Stimulated activated naive CD4-positive, alpha-beta T cell treated with Interleukin-2 at 50 U/mL for 16 hours (primary cell): ENCODE results near the gene ZNF487.
"Not testable (repeated sequence)": the region's sequence is repeated elsewhere in the genome, so short reads cannot be mapped to it uniquely, and the experiment has no call there.

Source experiments
- DNase-seq: peaks from one replicate; lab custom pipeline; 2025; lab: John Stamatoyannopoulos, UW

The ZNF487 gene

DNA sequence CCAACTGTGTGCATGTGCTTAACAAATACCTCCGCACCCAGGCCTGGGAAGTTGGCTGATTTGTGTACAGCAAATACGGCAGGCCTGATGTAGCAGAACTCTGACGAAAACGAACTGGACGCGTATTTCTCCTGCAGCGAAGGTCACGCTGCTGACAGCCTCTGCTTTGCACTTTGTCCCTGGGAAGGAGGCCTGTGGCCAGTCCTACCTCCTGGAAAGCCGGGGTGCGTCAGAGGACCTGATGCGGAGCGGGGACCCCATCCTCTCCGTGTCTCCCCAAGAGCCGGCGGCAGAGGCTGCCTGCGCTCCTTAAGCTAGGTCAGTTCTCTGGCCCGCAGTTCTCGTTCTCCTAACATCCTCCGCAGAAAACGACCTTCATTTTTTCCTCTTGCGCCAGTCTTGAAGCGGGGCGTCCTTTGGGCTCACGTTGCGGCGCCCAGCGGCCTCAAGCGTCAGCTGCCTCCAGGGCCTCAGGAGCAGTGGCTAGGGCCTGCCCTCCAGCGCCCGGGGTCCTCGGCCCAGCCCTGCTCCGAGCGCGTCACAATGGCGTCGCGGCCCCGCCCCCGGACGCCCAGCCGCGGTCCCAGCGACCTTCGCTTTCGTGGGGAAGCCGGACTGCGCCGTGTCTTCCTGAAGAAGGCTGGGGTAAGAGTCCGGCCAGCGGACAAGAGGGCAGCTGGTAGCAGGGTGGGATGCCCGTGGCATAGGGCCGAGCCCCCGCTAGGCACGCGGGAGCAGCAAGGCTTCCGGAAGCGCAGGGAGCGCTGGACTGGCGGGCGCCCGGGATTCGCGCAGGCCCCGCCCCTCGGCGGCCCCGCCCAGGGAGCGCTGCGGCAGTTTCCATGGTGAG is at the start of gene ZNF487:
Gene ZNF487, plus strand, starts transcription at position 821 of the 850 bp plus-strand sequence. CDS start 38,703 bp downstream, outside the sequence.
- peak; percentile 80 for DNase-seq

GRCh38 chr10:43387678-43388032 is 49.3 kb upstream of the ZNF487 start:
- no peak for DNase-seq

DNA sequence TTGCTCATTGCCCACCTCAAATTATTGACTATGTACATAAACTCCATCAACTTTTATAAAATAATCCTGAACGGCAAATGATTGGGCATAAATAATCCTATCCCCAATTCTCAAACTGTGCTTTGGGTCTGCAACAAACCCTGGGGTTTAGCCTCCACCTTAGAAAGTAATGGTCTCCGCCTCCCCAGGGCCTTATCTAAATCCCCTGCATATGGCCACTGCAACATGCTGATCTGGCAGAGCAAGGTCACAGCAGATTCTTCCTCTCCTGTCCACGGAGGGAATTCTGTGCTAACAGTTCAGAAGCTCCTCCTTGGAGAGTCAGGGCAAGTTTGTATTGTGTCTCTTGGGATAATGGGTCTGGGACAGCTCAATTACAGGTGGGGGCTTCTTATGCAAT is 47.0 kb upstream of the ZNF487 start:
- no peak for DNase-seq

GRCh38 chr10:43390333-43390732 is 46.6 kb upstream of the ZNF487 start:
- DNase-seq, result no peak

GRCh38 chr10:43390759-43391158 is 46.2 kb upstream of the ZNF487 start:
- no peak for DNase-seq

GRCh38 chr10:43391496-43391895 is 45.4 kb upstream of the ZNF487 start:
- no peak for DNase-seq

DNA sequence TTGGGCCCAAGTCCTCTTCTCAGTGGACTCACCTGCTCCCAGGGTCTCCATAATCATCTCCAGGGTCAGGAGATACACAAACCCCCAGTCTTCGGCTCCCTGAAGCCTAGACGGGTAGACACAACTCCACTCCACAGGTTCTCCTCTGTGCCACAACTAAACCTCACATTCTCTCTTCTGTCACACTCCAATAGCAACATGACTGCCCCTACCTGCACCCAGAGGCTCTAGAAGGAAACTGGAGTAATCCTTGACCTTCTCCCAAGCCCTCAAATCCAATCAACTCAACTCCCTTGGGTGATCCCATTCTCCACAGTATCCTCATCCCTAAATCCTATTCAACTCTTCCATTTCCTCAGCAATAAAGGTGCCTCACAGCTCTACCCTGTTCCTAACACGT is 44.2 kb upstream of the ZNF487 start:
- no peak for DNase-seq

DNA sequence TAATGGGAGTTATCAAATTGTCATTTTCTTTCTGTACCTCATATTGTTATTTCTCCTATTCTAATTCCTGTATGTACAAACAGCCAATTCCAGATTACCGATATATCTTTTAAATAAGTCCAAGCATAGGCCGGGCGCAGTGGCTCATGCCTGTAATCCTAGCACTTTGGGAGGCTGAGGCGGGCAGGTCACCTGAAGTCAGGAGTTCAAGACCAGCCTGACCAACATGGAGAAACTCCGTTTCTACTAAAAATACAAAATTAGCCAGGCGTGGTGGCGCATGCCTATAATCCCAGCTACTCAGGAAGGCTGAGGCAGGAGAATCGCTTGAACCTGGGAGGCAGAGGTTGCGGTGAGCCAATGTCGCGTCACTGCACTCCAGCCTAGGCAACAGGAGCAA is 43.7 kb upstream of the ZNF487 start:
- not testable (repeated sequence) for DNase-seq

DNA sequence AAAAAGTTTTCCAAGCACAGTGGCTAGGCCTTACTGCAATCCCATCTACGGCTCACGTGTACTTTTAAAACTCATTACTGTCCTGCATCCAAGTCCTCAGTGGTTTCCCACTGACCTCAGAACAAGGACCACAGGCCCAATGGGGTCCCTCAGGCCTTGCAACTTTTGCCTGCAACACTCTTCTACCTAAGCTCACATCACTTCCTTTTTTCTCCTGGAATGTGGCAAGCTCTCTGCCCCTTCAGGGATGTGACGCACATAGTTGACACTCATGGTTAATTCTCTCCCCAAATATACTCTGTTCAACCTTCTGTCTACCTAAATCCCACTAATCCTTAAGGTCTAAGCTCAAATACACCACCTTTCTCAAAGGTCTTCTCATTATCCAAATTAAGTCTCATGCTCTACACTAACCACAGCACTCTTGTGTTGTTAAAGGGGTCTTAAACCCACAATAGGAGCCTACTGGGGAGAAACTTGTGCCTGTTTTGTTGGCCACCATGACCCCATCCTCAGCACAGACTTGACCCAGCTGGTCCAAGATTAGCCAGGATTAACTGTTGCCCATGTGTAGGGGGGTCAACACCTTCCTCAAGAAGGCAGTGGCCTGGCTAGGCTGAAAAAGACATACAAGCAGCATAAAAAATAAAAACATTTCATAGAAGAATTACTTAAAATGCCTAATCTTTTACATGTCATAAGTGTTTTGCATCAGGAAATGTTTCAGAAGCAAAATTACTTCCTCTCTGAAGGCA is 43.1 kb upstream of the ZNF487 start:
- no peak for DNase-seq

DNA sequence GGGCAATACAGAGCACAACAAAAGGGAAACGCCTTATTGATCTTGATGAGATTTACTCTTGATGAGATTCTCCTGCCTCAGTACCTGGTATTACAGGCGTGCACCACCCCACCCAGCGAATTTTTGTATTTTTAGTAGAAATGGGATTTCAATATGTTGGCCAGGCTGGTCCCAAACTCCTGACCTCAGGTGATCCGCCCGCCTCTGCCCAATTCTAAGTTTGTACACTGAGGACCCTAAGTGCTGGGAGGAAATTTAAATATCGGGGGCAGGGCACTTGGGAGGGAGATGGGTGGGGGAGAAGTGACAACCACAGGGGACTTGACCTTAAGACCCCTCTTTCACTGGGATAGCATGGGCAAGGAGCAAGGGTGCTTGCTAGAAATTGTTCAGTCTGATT is 42.0 kb upstream of the ZNF487 start:
- DNase-seq, result no peak

DNA sequence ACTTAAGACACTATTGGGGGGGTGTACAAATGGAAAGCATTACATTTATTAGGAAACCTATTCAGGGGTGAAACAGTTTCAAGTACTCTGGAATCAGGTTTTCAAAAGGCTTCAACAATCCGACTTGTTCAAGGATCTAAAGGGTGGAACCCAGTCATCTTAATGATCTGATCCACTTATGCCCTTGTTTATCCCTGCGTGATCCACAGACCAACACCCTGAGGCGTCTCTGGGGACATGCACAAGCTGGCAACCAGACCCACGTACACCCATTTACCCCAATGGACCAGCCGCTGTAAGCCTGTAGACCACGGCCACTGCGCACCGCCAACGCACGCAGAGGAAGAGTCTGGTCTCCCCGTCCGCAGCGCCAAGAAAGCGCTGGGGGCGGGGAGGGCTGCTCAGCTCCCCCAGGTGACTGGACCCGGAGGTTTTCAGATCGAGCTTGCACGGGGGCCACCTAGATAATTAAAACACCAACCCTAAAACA is 41.3 kb upstream of the ZNF487 start:
- DNase-seq, result peak; percentile 39

- DNase-seq, result peak; percentile 71
Measured at GRCh38 chr10:43396061-43396927, 40.6 kb upstream of the ZNF487 start.

DNA sequence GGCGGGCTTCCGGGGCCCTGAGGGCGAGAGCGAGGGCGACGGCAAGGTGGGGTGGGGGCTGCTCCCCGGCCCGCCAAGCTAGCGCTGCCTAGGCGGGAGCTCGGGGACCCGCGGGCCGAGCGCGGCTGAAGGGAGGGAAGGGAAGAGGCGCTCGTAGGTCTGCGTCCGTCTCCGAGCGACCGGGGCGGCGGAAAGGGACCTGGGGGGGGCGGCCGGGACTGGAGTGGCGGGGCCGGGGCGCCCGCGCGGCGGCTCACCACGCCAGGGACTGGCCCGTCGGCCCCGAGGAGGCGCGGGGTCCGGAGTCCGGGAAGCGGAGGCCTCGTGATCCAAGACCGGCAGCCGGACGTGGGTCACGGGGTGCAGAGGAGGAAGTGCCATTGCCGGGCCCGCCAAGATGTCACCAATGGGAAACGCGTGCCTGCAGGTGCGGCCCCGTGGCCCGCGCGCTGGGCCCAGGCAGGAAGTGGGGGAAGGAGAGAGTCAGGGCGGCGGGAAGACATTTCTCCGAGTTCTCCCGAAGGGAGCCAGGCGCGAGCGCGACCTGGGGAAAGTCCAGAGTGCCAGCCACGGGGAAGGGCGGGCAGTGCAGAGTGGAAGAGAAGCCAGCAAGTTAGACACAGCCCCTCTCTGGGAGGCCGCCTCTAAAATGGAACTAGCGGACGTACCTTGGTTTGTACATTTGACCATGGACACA is 39.8 kb upstream of the ZNF487 start:
- peak; percentile 66 for DNase-seq

DNA sequence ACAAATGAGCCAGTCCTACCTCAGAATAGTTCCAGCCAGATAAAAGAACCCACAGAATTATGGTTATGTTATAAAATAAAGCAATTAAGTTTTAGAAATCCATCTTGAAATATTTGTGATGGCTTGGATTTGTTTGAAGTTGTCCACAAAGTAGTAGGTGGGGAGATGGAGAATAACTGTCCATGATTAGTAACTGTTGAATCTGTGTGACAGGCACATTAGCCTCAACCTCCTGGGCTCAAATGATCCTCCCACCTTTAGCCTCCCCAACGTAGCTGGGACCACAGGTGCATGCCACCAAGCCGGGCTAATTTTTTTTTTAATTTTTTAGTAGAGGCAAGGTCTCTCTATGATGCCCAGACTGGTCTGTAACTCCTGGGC is 38.0 kb upstream of the ZNF487 start:
- no peak for DNase-seq

GRCh38 chr10:43399320-43400310 is 37.3 kb upstream of the ZNF487 start:
- no peak for DNase-seq

DNA sequence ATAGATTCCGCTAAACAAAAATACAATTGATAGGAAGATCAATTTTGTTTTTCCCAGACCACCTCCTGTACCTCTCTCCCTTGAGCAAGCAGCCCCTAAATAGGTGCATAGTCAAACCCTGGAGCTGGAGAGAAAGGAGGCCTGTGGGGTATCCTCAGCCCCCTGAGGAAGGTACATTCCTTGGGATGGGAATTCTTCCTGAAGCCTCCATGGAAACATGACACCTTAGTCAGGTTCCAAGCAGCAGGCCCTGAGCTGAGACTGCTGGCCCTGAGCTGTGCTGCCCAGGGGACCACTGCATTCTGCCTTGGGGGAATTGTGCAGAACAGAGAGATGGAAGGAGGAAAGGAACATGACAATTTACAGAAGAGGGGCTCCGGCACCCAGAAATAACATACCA is 35.3 kb upstream of the ZNF487 start:
- no peak for DNase-seq

DNA sequence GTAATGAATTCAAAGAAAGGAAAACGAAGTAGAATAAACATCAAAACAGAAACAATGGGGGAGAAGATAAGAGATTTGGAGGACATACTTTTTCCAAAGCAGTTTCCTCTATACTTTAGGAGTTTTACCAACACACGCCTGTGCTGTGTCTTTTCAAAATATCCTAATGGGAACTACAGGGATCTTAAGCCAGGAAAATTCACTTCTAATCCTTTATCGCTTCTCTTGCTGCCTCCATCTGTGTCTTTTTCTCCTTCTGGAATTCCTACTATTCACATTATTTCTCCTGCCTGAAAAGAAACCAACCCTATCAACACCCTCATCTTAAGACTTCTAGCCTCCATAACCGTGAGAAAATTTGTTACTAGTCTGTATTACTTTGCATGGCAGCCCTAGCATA is 34.7 kb upstream of the ZNF487 start:
- no peak for DNase-seq

GRCh38 chr10:43402880-43403452 is 33.9 kb upstream of the ZNF487 start:
- DNase-seq, result no peak

DNA sequence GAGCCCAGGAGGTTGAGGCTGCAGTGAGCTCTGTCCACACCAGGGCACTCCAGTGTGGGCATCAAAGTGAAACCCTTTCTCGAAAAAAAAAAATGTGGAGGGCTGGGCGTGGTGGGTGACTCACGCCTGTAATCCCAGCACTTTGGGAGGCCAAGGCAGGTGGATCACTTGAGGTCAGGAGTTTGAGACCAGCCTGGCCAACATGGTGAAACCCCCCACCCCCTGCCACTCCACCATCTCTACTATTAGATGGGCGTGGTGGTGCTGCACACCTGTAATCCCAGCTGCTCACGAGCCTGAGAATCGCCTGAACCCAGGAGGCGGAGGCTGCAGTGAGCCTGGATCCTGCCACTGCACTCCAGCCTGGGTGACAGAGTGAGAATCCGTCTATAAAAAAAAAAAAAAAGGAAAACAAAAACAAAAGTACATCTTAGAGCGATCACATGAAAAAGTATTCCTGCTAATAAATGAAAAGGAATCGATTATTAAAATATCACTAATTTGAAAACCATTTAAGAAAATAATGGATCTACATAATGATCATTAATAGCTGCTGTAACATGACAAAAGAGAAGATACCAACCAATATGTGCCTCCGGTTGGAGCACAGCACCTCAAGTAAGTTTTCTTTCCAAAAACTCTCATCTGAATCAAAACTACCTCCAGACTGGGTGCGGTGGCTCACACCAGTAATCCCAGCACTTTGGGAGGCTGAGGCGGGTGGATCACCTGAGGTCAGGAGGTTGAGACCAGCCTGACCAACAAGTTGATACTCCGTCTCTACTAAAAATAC is 32.8 kb upstream of the ZNF487 start:
- no peak for DNase-seq
